Uterus (tissue), 4 donors: ENCODE results near the gene ENPEP. TPM values are rescaled to one million over a fixed set of nuclear protein-coding genes. Genes with fewer than 3 reads are reported as not detected.

ENCODE experiments used
- DNase-seq, 2 donors: peaks; one replicate each; pipeline ENCODE4 v3.0.0-alpha.2; 2019 to 2020
- H3K27ac ChIP-seq, 2 donors: fragments of 200-600 bp; sonication (generic); 1 replicate in 1 of 2; 2 replicates in 1 of 2; pipeline ENCODE4 v1.5.1; 2016 to 2018
- H3K27me3 ChIP-seq, 2 donors: fragments of 200-600 bp; sonication (generic); one replicate each; pipeline ENCODE4 v1.5.1; 2018 to 2019; ENCODE audit warnings: control low read depth in 1 of 2
- H3K36me3 ChIP-seq, 2 donors: fragments of 200-600 bp; sonication (generic); one replicate each; pipeline ENCODE4 v1.5.1; 2019; ENCODE audit warnings: control low read depth in 1 of 2
- H3K4me1 ChIP-seq, 2 donors: fragments of 200-600 bp; sonication (generic); one replicate each; pipeline ENCODE4 v1.5.1; 2018 to 2019; ENCODE audit warnings: control low read depth in 1 of 2
- H3K4me3 ChIP-seq, 2 donors: fragments of 200-600 bp; sonication (generic); 1 replicate in 1 of 2; 2 replicates in 1 of 2; pipeline ENCODE4 v1.5.1; 2018 to 2019; ENCODE audit warnings: mild to moderate bottlenecking in 1 of 2
- H3K9me3 ChIP-seq, 2 donors: fragments of 200-600 bp; sonication (generic); one replicate each; pipeline ENCODE4 v1.5.1; 2019; ENCODE audit warnings: control low read depth in 1 of 2
- POLR2A ChIP-seq, 2 donors: fragments of 450-650 bp; IDR thresholded peaks; one replicate each; pipeline ENCODE4 v1.6.1; 2016; ENCODE audit warnings: antibody characterized with exemption in 2 of 2, mild to moderate bottlenecking in 1 of 2, moderate library complexity in 1 of 2
- intact Hi-C: fragments of 100-400 bp; cut with DNase I; formaldehyde crosslinking; loops from one replicate; pipeline ENCODE4 v1.15.1; 2023; ENCODE audit warnings: low total_unique reads
- total RNA-seq, 4 donors: library from RNA; depleted of rRNA in 3 of 4; stranded (reverse); fragments of >200 nt in 3 of 4; gene quantifications; one replicate each; pipeline versions ENCODE4 v1.1.0 to v1.2.4, GENCODE V29; 2014 to 2023
- TF ChIP-seq, protein P1 (sequence below), 4 experiments: fragments of 200-600 bp in 2 of 4; fragments of 450-650 bp in 2 of 4; sonication (generic) in 2 of 4; IDR thresholded peaks; one replicate each; pipeline ENCODE4 v1.5.1; 2016 to 2019; ENCODE audit warnings: antibody characterized with exemption in 4 of 4, mild to moderate bottlenecking in 2 of 4, moderate library complexity in 1 of 4
- donor health status: DM: yes; HTN: yes; CAD: no.

ENPEP gene
- total RNA-seq, 4 donors from 2014 or later, result 5.9 to 43.3 (median 14.1) TPM

DNA sequence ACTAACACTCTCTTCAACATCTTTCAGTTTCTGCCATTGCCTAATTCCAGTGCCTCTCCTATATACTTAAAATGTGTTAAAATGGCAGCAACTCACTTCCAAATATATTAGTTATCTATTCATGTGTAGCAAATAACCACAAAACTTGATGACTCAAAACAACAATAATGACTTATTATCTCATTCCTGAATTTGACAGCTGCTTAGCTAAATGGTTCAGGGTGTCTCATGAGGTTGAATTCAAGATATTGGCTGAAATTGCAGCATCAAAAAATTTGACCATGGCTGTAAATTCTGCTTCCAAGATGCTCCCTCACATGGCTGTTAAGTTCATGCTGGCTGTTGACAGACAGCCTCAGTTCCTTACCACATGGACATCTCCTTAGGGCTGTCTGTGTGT, 121.6 kb downstream of the ENPEP start:
- intact Hi-C loops, result no loop called here

DNA sequence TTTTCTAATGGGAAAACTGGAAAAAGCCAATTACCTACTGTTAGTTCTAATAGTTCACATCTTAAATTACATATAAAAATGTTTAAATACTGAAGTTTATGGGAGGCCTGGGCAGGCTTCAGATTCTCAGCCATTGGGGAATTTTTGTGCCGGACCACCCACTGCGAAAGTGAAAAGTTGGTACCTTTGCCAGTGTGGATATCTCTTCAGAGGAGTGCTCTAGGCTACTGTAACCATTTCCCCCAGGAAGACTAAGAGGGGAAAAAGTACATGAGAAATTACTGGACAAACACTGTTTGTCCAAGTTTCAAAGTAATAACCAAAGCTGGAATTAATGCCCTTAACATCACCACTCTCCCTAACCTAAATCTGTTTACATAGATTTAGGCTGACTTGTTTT, 126.1 kb downstream of the ENPEP start:
- intact Hi-C loops, result no loop called here
- Histone ChIP-seq H3K4me3 (no peak overlapping the region), H3K27me3 (peaks cover 0 to 7% of the 10 kb centered on the region in 2 donors), H3K36me3 (no peaks in the 10 kb centered on the region), H3K4me1 (no peaks in the 10 kb centered on the region), H3K27ac (no peak overlapping the region), H3K9me3 (no peaks in the 10 kb centered on the region)
- DNase-seq, result no peak
- TF ChIP-seq, protein P1, sequence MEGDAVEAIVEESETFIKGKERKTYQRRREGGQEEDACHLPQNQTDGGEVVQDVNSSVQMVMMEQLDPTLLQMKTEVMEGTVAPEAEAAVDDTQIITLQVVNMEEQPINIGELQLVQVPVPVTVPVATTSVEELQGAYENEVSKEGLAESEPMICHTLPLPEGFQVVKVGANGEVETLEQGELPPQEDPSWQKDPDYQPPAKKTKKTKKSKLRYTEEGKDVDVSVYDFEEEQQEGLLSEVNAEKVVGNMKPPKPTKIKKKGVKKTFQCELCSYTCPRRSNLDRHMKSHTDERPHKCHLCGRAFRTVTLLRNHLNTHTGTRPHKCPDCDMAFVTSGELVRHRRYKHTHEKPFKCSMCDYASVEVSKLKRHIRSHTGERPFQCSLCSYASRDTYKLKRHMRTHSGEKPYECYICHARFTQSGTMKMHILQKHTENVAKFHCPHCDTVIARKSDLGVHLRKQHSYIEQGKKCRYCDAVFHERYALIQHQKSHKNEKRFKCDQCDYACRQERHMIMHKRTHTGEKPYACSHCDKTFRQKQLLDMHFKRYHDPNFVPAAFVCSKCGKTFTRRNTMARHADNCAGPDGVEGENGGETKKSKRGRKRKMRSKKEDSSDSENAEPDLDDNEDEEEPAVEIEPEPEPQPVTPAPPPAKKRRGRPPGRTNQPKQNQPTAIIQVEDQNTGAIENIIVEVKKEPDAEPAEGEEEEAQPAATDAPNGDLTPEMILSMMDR (IDR thresholded peaks at IDR 0.05), result no peak
- TF ChIP-seq POLR2A (IDR thresholded peaks at IDR 0.05), result no peak

More for the DNA sequence above, 121.6 kb downstream of the ENPEP start:
- H3K27ac ChIP-seq, result no peak overlapping the region
- H3K27me3 ChIP-seq, result peaks cover 0 to 4% of the 10 kb centered on the region in 2 donors
- TF ChIP-seq, protein P1 (IDR thresholded peaks at IDR 0.05), result no peak
- no peak for TF ChIP-seq POLR2A (IDR thresholded peaks at IDR 0.05)
- DNase-seq, result no peak
- H3K4me3 ChIP-seq, result no peak overlapping the region
- no peaks in the 10 kb centered on the region for H3K36me3 ChIP-seq
- no peaks in the 10 kb centered on the region for H3K4me1 ChIP-seq
- no peaks in the 10 kb centered on the region for H3K9me3 ChIP-seq

DNA sequence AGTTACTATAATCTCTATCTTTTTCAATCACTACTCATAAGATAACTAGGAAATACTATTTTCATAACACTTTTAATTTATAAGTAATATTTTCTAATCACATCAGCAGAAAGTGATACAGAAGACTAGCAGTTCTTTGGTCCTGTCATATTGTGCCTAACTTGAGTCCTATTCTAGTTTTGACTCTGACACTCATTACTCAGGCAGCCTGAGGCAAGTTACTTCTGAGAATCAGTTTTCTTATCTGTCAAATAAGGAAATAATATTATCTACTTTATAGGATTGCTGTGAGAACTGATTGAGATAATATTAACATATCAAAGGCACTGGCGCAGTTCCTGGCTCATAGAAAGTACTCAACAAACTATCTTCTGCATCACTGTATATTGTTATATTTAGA, 129.1 kb downstream of the ENPEP start:
- Histone ChIP-seq H3K27me3 (peaks cover 0 to 28% of the 10 kb centered on the region in 2 donors), H3K27ac (no peak overlapping the region), H3K4me1 (no peaks in the 10 kb centered on the region), H3K4me3 (no peak overlapping the region), H3K9me3 (no peaks in the 10 kb centered on the region), H3K36me3 (no peaks in the 10 kb centered on the region)
- intact Hi-C loops, result no loop called here
- TF ChIP-seq, protein P1 (IDR thresholded peaks at IDR 0.05), result no peak
- no peak for TF ChIP-seq POLR2A (IDR thresholded peaks at IDR 0.05)
- DNase-seq, result no peak

DNA sequence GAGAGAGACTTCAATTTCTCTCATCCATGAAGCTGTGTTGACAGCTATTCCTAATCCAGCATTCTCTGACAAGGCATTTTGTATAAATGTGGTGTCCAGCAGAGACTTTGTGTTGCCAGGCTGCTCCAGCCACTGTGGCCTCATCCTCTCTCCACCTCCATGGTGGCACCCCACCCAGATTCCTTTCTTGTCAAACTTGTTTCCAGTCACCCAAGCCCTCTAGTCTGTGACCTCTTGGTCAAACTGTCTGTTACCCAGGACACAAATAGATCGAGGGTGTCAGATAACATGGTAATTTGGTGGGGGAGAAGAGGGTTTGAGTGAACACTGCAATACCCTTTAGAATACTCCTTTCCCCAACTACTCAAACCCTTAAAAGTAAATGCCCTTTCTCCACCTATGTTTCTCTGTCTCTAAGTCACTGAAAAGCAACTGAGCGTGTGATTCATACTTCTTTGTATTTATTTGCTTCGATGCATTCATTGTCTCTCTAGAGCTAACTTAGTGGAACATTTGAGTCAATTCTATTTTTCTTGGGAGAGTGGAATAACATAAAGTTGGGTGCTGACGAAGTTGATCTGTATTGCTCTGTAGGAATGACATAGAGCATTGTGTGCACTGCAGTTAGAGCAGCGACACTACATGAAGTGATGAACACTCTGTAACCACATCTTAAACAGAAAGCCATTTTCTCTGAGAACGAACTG, 133.2 kb downstream of the ENPEP start:
- Histone ChIP-seq H3K27ac (no peak overlapping the region), H3K4me3 (no peak overlapping the region), H3K27me3 (peaks cover 0 to 63% of the 10 kb centered on the region in 2 donors), H3K4me1 (no peaks in the 10 kb centered on the region), H3K36me3 (no peaks in the 10 kb centered on the region), H3K9me3 (no peaks in the 10 kb centered on the region)
- intact Hi-C loops, result no loop called here
- TF ChIP-seq POLR2A (IDR thresholded peaks at IDR 0.05), result no peak
- TF ChIP-seq, protein P1 (IDR thresholded peaks at IDR 0.05), result no peak
- DNase-seq, result no peak

DNA sequence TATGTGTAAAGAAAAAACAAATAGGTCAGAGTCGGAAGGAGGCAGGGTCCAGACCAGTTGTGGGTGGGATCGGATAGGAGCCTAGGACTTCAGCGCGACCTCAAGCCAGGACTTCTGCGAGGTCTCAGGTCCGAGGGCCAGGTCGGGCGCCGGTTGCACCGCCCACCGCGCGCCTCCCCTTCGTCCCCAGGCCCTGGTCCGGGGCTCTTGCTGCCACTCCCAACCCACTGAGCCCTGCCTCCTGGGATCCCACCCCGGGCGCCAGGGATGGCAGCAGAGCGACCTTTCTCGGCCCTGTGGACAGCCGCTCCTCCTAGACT, 134.6 kb downstream of the ENPEP start:
- TF ChIP-seq POLR2A (IDR thresholded peaks at IDR 0.05), result no peak
- TF ChIP-seq, protein P1 (IDR thresholded peaks at IDR 0.05), result no peak
- no peak overlapping the region for H3K27ac ChIP-seq
- intact Hi-C loops, result no loop called here
- H3K4me3 ChIP-seq, result no peak overlapping the region
- H3K27me3 ChIP-seq, result peaks cover 0 to 76% of the 10 kb centered on the region in 2 donors
- no peaks in the 10 kb centered on the region for H3K9me3 ChIP-seq
- no peak for DNase-seq
- H3K36me3 ChIP-seq, result no peaks in the 10 kb centered on the region
- no peaks in the 10 kb centered on the region for H3K4me1 ChIP-seq
